GM19351 (cell line): ENCODE data around the gene DTNB.
A peak's percentile ranks its signal among the peaks of the same experiment; 100 is the strongest.
"Not testable (repeated sequence)": the region's sequence is repeated elsewhere in the genome, so short reads cannot be mapped to it uniquely, and the experiment has no call there.

Experiments
- ATAC-seq: cut with Tn5 transposase; IDR thresholded peaks from one replicate; pipeline ENCODE4 v1.9.1; 2021; ENCODE audit warnings: mild to moderate bottlenecking, moderate library complexity; ENCODE audit not compliant: unreplicated experiment

DTNB gene

GRCh38 chr2:25424426-25425028 is 248.8 kb downstream of the DTNB start:
- no peak for ATAC-seq

- peak; percentile 29 for ATAC-seq
Observed at GRCh38 chr2:25421820-25422411, 251.5 kb downstream of the DTNB start.

- ATAC-seq: no peak
Observed at GRCh38 chr2:25421289-25421688, 252.1 kb downstream of the DTNB start.

- peak; percentile 49 for ATAC-seq
Observed at GRCh38 chr2:25420820-25421237, 252.5 kb downstream of the DTNB start.

GRCh38 chr2:25419678-25420242 is 253.6 kb downstream of the DTNB start:
- ATAC-seq: peak; percentile 62

GRCh38 chr2:25418944-25419677 is 254.3 kb downstream of the DTNB start:
- no peak for ATAC-seq

DNA sequence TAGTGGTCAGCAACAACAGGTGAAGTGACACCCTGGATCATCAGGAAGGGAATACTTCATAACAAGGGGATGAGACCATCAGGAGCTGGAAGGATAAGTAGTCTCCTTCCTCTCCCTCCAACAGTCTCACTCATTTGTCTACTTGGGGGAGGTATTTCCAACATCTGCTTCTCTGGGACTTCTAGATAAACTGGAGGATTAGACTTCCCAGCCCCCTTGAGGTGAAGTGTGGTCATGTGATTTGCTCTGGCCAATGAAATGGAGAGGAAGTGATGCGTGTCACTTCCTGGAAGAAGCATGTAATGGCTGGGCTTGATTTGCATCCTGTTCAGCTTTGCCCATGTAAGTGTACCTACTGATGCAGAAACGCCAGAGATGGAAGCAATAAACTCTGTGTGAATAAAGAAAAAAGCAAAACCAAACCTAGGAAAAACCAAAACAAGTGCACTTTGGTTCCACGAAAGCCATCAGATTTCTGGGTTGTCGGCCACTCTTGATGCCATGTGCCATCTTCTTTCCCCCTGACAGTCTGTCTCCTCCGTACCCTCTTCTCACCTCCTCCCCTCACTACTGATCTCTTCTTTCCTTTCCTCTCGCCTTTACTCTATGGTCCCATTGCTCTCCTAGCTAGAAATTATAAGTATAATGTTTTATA is 255.5 kb downstream of the DTNB start:
- ATAC-seq: no peak

- ATAC-seq: no peak
Observed at GRCh38 chr2:25416674-25417073, 256.7 kb downstream of the DTNB start.

DNA sequence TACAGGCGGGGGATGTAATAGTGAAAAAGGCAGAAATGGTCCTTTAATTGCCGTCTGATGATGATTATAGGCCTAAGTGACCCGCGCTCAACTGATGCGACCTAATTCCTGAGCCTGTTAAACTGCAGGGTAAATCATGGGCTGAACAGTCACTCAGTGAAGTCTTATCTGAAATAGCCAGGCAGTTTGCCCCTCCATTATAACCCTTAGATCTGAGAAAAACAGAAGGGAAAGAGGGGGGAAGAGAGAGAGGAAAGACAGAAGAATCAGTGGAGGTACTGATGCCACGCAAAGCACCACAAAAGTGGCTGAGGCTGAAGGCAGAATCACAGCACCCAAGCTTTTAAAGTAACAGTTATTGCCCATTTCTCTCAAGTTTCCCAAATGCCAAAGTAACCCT is 258.6 kb downstream of the DTNB start:
- ATAC-seq: no peak

- ATAC-seq: not testable (repeated sequence)
Observed at GRCh38 chr2:25413409-25413808, 260.0 kb downstream of the DTNB start.

GRCh38 chr2:25411753-25412152 is 261.6 kb downstream of the DTNB start:
- no peak for ATAC-seq

DNA sequence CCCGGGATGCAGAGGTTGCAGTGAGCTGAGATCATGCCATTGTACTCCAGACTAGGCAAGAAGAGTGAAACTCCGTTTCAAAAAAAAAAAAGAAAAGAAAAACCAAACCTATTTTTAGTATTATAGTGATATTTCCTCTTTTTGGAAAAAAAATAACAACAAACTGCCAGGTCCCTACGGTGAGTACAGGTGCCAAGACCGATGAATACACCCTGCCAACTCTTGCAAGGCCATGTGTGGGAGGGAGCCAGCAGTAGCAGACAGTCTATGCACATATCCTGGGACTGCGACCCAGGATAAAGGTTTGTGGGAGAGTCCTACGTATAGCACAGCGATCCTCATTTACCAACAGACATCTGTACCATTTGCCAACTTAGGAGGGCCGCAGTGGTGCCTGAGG is 262.1 kb downstream of the DTNB start:
- no peak for ATAC-seq

DNA sequence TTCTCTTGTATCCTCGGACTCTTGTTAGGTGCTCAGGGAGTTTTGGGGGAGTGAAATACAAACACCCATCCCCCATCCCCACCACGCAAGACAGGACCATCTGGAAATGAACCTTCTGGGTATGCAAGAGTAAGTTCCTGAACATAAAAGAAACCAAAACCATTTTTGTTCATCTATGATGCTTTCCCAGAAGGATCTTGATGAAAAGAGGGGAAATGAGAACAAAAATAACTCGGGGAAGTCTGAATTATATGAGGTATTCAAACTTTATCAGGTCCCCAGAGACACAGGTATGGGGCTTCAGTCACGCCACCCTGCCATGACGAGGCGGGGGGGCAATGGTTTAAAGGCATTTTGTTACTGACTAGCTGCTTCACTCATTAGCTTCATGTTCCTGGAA is 263.0 kb downstream of the DTNB start:
- ATAC-seq: no peak

DNA sequence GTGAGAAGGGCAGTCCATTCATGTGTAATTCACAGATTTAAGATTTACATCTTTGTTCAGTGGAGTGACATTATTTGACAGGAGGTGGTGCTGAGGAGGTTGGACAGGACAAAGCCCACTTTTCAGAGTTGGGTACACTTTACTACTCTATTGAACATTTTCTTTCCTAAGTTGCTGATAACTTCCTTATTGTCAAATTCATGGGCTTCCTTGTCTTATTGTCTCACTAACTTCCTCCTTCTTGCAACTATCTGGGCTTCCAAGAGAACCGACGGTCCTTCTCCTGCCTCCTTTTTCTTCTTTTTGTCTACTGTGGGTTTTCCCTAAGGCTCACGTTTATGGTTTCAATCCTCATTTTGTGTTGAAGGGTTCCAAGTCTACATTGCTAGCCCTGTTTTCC is 263.9 kb downstream of the DTNB start:
- no peak for ATAC-seq

- no peak for ATAC-seq
Observed at GRCh38 chr2:25409044-25409443, 264.3 kb downstream of the DTNB start.

DNA sequence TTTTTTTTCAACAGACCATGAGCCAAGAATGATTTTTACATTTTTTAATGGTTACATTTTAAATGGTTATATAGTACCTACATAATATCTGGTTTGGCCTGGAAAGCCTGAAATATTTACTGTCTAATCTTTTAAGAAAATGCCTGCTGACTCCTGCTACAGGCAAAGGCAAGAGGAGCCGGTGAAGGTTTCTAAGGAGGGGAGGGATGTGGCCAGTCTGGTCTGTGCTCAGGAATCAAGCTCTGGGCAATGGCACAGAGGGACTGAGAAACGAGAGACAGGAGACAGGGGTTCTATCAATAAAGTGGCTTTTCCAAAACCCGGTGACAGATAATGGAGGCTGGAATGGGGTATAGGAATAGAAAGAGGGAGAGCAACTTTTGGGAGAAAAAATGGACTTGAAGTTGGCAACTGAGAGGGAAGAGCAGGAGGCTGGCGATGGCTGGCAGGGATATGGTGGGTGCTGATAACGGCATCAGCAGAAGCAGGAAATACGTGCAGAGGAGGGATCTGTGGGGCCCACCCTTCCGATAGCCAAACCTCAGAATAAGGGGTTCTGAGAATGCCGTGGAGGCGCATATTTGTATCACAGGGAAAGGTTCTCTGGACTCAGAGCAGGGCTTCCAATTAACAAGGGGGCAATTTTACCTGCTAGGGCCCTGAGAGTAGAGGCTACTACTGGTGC is 267.6 kb downstream of the DTNB start:
- no peak for ATAC-seq

DNA sequence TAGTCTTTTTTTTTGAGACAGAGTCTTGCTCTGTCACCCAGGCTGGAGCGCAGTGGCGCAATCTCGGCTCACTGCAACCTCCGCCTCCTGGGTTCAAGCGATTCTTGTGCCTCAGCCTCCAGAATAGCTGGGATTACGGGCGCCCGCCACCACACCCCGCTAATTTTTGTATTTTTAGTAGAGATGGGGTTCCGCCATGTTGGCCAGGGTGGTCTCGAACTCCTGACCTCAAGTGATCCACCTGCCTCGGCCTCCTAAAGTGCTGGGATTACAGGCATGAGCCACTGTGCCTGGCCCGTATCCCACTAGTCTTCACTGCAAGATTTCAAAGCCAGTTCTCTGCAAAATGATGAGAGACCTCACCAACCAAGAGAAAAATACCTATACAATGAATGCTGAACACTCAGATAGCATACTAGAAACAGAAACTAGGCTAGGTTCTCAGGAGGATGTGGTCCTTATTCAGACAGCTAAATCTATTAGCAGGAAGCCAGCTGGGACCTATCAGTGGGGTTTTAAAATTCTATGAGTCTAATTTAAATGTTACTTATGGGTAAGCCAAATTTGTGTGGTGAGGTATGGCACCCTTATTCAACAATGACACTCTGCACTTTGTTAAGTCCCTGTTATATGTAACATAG is 270.1 kb downstream of the DTNB start:
- ATAC-seq: peak; percentile 59

- ATAC-seq: peak; percentile 50
Observed at GRCh38 chr2:25402477-25402876, 270.9 kb downstream of the DTNB start.

- ATAC-seq: no peak
Observed at GRCh38 chr2:25401307-25402026, 271.9 kb downstream of the DTNB start.
